OCI-M1 (cell line): ENCODE results near the gene SYNPO.

Source experiments
- DNase-seq: peaks from one replicate; lab custom pipeline; 2025; lab: John Stamatoyannopoulos, UW

SYNPO gene

DNA sequence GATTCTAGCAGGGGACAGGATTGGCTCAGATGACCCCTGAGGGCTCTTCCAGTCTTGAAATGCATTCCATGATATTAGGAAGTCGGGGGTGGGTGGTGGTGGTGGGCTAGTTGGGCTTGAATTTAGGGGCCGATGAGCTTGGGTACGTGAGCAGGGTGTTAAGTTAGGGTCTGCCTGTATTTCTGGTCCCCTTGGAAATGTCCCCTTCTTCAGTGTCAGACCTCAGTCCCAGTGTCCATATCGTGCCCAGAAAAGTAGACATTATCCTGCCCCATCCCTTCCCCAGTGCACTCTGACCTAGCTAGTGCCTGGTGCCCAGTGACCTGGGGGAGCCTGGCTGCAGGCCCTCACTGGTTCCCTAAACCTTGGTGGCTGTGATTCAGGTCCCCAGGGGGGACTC is 17.7 kb downstream of the SYNPO start:
- DNase-seq: no peak

DNA sequence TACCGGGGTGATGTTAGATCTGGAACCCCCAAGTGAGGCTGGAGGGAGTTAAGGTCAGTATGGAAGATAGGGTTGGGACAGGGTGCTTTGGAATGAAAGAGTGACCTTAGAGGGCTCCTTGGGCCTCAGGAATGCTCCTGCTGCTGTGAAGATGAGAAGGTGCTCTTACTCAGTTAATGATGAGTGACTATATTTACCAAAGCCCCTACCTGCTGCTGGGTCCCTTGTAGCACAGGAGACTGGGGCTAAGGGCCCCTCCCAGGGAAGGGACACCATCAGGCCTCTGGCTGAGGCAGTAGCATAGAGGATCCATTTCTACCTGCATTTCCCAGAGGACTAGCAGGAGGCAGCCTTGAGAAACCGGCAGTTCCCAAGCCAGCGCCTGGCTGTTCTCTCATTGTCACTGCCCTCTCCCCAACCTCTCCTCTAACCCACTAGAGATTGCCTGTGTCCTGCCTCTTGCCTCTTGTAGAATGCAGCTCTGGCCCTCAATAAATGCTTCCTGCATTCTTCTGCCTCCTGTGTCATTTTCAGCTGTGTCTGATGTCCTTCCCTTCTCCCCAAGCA is 18.3 kb downstream of the SYNPO start:
- no peak for DNase-seq

DNA sequence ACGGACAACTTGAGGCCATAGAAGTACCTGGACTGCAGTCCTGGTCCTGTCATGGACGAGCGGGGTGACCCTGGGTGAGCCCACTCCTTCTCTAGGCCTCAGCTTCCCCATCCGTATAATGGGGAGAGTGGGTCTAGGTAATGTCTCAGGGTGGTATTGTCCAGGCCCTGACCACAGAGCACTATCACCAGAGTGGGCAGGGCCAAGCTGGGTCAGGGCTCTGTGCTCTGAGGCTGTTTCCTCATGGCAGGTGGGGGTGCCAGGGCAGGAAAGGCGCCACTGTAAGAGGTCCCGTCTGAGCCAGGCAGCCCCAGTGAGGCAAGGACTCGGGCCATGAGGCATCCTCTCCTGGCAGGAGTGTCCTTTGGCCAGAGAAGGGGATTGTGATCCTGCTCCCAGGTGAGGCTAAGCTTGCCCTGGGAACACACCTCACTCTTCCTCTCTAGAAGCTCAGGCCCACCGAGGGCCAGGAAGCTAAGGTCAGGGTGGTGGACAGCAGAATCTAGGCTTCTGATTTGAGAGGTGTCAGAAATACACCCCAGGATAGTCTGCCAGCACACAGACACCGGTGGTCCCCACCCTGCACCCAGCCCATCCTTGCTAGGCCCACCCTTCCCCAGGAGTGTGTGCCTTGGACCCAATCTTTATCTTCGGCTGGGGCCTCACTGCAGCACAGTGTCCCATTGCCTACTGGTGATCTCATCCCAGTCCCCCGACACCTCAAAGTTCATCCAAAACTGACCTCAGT is 19.1 kb downstream of the SYNPO start:
- no peak for DNase-seq

DNA sequence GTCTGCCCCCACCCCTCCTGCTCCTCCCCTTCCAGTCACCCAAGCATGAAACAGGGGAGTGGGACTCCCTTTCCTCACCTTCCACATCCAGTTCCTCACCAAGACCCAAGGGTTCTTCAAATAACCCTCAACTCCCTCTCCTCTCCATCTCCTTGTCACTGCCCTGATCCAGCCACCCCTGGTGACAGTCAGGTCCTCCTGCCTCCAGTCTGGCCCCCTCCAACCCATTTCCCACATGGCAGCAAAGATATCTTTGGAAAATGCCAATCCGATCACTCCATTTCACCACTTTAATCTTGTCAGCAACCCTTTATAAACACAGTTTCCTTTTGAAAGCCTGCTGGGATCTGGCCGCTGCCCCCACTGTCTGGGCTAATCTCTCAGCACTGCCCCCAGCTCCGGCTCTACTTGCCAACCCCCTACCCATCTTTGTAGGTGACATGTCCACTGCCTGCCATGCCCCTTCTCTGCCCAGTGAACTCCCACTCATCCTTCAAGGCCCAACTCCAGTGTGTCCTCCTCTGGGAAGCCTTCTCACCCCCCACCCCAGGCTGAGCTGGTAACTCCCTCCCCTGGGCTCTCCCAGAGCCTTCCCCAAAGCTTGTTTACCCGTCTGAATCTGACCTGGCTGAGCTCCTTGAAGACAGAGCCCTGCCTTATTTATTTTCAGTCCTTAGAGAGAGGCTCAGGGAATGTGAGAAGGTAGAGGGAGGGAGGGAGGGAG is 19.8 kb downstream of the SYNPO start:
- no peak for DNase-seq

DNA sequence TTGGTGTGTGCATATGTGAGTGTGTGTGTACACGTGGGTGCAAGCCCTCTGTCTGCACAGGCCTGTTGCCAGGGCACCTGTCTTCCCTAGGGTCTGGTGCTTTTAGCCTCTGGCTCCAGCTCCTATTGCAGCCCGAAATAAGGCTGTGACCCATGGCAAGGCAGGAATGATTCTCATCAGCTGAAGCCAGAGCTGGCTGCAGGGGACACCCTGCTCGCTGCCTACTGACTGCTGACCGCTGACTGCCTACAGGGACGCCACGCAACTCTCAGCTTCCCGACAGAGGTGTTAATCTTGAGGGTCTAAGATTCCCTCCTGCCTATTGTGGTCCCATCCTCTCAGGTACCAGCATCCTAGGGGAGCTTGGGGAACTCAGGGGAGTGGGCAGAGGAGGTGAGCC is 20.6 kb downstream of the SYNPO start, which contains the start of gene MYOZ3:
Gene MYOZ3 (plus strand): TSS at position 166 of the 400 bp plus-strand sequence. CDS start 1,691 bp downstream, outside the sequence.
- no peak for DNase-seq

DNA sequence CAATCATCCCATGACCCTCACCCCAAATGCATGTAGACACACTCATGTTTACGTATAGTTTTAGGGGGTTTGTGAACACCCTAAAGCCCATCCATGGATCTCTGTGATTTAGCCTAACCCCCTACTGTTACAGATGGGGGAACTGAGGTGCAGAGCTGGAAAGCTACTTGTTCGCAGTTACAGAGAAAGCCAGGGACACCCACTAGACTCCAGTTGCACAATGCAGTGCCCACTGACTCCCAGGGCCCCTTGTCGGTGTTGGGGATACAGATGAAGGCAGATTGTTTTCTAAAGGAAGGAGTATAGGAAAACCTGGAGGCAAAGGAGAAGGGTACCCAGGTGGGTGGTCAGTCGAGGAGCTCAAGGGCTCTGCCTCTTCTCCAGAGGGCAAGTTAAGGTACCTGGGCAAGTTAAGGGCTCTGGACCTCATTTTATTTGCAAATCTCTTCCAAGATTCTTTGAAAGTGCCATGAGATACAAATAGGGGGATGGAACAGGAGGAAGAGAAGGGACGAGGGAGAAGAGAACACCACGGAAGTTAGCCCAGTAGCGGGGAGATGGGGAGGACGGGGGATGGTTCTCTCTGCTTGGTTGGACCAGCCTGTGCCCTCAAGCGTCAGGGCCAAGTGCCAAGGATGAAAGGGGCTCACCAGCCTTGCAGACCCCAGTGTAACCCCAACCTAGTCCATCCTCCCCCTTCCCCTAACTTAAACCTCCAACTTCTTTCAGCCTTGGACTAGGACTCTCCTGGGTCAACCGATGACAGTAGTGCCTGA is 21.5 kb downstream of the SYNPO start:
- no peak for DNase-seq

DNA sequence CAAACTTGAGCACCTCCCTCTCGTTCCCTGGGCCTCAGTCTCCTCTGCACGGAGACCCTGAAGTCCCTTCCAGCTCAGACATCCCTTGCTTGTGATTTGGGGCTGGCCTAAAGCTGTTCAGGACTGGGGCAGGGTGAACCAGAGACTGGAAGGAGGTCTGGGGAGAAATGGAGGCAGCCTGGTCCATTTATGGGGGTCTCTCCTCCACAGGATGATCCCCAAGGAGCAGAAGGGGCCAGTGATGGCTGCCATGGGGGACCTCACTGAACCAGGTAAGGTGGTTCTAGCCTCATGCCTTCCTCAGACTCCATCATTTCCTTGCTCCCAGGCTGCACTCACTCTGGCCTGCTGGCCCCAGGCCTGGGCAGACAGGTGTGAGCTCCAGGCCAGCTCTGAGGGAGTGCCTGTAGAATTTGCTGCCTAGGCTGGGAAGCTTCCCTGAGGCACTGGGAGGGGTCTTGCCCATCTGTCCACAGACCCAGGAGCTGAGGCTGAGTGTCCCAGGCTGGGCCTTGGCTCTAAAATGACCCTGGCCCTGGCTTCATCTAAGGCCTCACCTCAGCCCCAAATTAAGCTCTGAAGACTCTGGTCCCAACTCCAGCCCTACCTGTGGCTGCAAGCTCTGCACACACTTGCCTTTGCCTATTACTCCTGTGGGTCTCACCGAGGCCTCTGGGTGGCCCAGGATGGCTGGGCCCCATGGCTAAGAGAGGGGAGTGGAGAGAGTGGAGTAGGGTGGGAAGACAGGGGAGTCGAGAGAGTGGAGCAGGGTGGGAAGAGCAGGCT is 22.5 kb downstream of the SYNPO start:
- DNase-seq: no peak

DNA sequence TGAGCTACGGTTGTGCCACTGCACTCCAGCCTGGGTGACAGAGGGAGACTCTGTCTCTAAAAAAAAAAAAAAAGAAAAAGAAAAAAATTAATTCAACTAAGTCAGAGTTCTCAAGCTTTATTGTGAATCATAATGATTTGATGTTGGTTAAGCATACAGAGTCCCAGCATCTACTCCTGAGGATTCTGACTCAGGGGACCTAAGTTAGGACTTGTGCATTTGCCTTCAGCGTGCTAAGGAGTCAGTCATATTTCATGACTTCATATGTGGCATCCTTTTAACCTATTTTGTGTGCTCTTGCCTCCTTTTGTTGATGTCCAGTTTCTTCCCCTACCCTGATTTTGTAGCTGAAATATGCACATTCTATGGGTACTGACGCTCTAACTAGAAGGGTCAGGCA is 23.5 kb downstream of the SYNPO start:
- DNase-seq: no peak

DNA sequence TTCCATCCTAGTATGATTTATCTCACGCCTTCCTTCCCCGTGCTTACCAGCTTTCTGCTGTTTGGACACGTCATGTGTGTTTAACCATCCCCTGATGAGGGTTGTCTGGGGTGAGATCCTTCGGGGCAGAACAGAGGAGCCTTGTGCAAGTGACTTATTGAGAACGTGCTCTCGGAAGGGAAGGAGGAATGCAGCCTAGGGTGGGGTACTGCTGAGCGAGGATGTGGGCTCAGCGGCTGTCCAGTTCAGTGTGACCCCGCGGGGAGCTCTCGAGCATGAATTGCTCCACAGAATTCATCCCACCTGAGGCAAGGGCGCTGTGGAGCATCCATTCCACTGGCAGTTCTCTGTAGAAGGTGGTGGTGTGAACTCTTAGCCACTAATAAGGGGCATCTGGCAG is 24.6 kb downstream of the SYNPO start:
- no peak for DNase-seq

DNA sequence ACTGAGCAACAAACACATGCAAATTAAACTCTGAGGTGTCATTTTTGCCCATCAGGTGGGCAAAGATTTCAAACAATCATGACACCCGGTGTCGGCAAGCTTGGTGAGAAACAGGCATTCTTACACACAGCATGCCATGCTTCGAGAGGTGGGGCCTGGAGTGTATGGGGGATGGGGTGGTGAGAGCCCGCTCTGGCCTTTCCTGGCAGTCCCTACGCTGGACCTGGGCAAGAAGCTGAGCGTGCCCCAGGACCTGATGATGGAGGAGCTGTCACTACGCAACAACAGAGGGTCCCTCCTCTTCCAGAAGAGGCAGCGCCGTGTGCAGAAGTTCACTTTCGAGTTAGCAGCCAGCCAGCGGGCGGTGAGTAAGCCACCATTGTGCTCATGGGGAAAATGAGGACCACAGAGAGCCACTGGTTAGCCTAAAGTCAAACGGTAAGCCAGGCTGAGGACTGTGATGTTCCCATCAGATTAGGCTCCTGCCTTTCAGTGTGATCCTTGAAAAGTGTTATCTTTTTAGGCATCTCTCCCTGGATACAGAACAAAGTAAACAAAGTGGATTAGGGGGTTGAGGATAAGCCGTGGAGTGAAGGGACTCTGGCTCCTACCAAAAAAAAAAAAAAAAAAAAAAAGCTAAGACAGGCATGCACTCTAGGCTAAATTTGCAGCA is 30.0 kb downstream of the SYNPO start:
- DNase-seq: no peak

DNA sequence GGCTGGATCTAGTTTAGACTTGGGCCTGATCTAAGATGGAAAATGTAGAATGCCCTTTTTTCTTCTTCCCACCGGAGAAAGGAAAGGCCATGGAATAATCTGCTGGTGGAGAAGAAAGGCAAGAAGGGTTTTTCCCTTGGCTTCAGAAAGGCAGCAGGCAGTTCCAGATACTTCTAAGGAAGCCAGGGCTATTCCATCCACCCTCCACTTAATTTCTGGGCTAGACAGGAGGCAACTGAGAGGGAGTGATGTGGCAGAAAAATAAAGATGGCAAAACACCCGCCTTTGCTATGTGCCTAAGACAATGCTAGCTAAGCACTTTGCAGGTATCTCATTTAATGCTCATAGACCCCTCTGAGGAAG is 30.5 kb downstream of the SYNPO start:
- DNase-seq: no peak

DNA sequence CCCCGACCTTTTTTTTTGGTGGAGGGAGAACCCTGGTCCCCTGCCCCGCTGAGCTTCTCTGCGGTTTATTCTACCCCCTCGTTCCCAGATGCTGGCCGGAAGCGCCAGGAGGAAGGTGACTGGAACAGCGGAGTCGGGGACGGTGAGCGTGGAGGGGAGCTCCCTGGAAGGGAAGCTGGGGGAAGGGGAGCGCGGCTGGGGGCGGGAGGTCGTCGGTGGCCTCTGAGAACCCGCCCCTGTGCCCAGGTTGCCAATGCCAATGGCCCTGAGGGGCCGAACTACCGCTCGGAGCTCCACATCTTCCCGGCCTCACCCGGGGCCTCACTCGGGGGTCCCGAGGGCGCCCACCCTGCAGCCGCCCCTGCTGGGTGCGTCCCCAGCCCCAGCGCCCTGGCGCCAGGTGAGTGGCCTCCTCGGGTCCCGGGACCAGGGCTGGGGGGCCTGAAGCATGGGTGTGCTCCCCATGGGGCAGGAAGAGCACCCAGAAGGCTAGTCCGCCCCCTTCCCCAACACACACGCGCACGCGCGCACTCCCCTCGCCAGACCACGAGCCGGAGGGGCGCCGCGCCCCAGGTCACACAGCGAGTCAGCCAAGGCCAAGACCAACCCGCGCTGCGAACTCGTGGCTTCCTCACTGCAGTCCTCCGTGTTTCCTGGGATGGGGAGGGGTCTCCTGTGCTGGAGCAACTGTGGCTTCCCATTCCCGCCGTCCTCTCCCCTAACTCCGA is 31.2 kb downstream of the SYNPO start:
- no peak for DNase-seq

DNA sequence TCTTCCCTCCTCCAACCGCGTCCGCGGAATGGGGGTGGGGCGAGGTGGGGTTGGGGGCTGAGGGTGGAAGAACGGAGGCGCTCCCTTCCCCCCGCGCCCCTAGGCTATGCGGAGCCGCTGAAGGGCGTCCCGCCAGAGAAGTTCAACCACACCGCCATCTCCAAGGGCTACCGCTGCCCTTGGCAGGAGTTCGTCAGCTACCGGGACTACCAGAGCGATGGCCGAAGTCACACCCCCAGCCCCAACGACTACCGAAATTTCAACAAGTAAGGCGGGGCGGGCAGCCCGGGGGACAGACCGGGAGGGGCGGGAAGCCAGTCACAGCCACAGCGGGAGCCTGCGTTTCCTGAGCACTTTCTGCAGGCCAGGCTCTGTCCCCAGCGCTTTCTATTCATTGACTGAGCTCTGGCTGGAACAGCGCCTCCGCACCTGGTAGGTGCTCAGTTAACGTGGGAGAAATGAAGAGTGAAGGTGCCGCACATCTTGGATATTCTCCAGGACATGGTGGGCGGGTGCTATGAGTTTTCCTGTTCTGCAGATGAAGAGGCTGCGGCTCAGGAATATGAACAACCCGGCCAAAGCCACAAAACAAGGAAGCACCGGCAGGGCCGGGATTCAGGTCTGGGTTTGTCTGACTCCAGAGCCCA is 31.9 kb downstream of the SYNPO start:
- DNase-seq: no peak

DNA sequence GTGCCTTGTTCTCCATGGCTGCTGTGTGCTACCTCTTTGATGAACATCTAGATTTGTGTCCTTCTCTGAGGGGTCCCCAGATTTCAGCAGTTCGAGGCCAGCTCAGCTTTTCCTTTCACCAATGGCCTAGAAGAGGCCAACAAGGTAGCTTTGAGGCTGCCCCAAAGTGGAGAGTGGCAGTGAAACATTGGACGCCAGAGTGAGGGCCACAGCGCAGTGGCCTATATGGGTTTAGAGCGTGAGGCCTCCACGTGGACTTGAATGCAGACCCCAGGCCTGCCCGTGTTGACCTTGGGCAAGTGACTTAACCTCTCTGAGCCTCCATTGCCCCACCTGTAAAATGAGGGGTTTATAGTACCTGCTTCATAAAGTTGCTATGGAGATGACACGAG is 32.4 kb downstream of the SYNPO start:
- no peak for DNase-seq

DNA sequence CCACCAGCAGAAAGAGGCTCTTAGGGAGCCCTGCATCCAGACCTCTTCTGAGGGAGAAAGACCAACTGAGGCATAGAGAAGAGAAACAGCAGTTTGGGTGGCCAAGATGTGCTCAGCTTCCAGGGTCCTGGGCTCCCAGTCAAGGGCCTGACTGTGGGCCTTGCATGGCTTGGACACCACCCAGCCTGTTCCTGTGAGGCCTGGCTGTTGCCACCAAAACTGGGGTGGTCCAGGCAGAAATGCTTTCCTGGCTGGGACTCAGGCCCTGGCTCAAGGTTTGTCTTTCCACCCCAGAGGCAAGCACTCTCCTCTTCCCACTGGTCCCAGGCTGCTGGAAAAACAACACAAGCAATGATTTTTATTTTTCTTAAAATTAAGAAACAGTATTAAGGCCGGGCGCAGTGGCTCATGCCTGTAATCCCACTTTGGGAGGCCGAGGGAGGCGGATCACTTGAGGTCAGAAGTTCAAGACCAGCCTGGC is 33.9 kb downstream of the SYNPO start:
- no peak for DNase-seq

DNA sequence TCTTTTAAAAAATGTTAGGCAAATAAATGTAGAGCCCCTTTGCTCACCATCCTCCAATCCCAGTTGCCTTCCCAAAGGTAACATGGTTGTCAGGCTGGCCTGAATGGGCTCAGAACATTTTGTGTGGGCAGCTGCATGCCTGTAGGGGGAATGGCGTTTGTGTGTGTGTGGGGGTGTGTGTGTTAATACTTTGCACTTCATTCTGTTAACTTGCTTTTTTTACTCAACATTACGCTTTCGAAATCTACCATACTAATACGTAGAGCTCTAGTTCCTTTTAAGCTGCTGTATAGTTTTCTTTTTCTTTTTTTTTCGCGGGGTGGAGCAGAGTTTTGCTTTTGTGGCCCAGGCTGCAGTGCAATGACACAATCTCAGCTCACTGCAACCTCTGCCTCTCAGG is 34.6 kb downstream of the SYNPO start:
- DNase-seq: no peak

DNA sequence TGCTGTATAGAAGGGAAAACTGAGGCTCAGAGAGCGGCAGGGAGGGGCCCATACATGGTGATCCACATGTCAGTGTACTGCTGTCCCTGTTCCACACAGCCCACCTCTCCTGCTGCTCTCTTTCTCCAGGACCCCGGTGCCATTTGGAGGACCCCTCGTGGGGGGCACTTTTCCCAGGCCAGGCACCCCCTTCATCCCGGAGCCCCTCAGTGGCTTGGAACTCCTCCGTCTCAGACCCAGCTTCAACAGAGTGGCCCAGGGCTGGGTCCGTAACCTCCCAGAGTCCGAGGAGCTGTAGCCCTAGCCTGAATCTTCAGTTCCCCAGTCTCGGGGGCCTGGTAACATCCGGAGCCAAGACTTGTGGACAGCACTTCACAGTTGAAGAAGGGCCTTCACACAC is 36.1 kb downstream of the SYNPO start:
- no peak for DNase-seq

DNA sequence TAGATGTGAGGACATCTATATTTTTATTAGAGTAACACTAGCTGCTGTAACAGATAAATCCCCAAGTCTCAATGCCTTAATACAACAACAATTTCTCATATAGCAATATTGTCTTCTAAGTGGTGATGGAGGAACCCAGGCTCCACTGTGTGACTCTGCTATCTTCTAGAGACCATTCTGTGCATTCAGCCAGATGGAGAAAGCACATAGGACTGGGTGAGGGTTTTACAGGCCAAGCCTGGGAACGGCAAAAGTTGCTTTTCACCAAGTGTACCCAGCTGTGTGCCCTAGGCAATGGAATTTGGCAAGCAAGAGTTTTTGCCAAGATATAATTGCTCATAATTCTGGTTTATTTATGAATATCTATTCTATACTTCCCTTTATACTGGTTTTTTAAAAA is 48.7 kb downstream of the SYNPO start:
- no peak for DNase-seq

DNA sequence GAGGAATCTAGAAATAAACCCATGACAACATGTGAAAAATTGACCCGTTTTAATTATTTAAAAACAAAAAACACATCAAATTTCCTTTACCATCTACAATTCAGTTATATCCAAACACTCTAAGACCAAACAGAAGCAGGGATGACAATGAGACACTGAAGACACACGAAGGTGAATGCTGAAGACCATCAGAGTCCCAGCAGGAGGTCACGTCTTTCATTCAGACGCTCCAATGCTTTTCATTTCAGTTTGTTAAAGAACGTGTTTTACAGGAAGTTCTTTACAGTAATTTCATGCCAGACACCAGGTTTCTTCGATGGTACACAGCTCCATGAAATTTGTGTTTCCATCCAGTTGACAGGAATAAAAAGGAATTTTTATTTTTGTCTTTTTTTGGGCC is 50.3 kb downstream of the SYNPO start:
- DNase-seq: no peak

DNA sequence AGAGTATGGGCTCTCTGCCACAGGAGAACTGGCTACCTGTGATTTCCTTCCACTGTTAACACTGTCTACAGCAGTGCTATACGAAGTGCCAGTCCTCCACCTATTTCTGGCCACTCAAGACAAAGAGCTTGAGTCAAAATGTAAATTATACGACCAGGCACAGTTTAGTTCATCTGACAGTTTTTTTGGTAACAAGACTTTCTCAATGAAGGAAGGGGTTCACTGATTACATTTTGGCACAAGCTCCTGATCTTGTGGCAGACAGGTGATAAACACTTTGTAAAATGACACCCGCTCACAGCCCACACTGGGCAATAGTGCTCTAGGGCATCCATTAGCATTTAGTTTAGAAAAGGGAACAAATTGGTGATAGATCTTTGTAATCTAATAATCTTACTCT is 51.8 kb downstream of the SYNPO start:
- no peak for DNase-seq
